ENCODE measurements around the gene TNNT1. TPM values are rescaled to one million over a fixed set of nuclear protein-coding genes. Genes with fewer than 3 reads are reported as not detected.
A peak's percentile ranks its signal among the peaks of the same experiment; 100 is the strongest.

TNNT1 gene
- total RNA-seq, 1 donor from 2014 or later: 2.8 TPM

GRCh38 chr19:55086730-55087541 lies 62.1 kb downstream of the TNNT1 start:
- Mint-ChIP-seq H3K27me3 (ENCODE audit: unreplicated experiment) (peaks cover 44% of the 10 kb centered on the region), H3K36me3 (ENCODE audit: low read depth, unreplicated experiment) (peaks cover 31% of the 10 kb centered on the region), H3K9me3 (ENCODE audit: unreplicated experiment) (no peaks in the 10 kb centered on the region), H3K4me3 (ENCODE audit: unreplicated experiment) (peak overlapping the region; percentile 93), H3K4me1 (ENCODE audit: unreplicated experiment) (peaks cover 24% of the 10 kb centered on the region), H3K27ac (ENCODE audit: unreplicated experiment) (peak overlapping the region; percentile 44)
- TF ChIP-seq CTCF (IDR thresholded peaks at IDR 0.05; ENCODE audit: unreplicated experiment): no peak
- DNase-seq (ENCODE audit: low spot score): peak; percentile 96

GRCh38 chr19:55085923-55086715 lies 62.9 kb downstream of the TNNT1 start:
- no peak for TF ChIP-seq CTCF (IDR thresholded peaks at IDR 0.05; ENCODE audit: unreplicated experiment)
- Mint-ChIP-seq H3K36me3 (ENCODE audit: low read depth, unreplicated experiment) (peaks cover 31% of the 10 kb centered on the region), H3K27ac (ENCODE audit: unreplicated experiment) (no peak overlapping the region), H3K4me1 (ENCODE audit: unreplicated experiment) (peaks cover 24% of the 10 kb centered on the region), H3K4me3 (ENCODE audit: unreplicated experiment) (peak overlapping the region; percentile 86), H3K27me3 (ENCODE audit: unreplicated experiment) (peaks cover 46% of the 10 kb centered on the region), H3K9me3 (ENCODE audit: unreplicated experiment) (no peaks in the 10 kb centered on the region)
- DNase-seq (ENCODE audit: low spot score): no peak

GRCh38 chr19:55084416-55084815 lies 64.6 kb downstream of the TNNT1 start:
- peak overlapping the region; percentile 56 for H3K4me3 Mint-ChIP-seq (ENCODE audit: unreplicated experiment)

GRCh38 chr19:55083004-55083850 lies 65.8 kb downstream of the TNNT1 start:
- Mint-ChIP-seq H3K9me3 (ENCODE audit: unreplicated experiment) (no peaks in the 10 kb centered on the region), H3K4me1 (ENCODE audit: unreplicated experiment) (peaks cover 21% of the 10 kb centered on the region), H3K4me3 (ENCODE audit: unreplicated experiment) (peak overlapping the region; percentile 51), H3K27ac (ENCODE audit: unreplicated experiment) (no peak overlapping the region), H3K27me3 (ENCODE audit: unreplicated experiment) (peaks cover 47% of the 10 kb centered on the region), H3K36me3 (ENCODE audit: low read depth, unreplicated experiment) (peaks cover 15% of the 10 kb centered on the region)
- DNase-seq (ENCODE audit: low spot score): no peak
- no peak for TF ChIP-seq CTCF (IDR thresholded peaks at IDR 0.05; ENCODE audit: unreplicated experiment)

More at GRCh38 chr19:55084416-55084815, 64.6 kb downstream of the TNNT1 start:
- Mint-ChIP-seq H3K9me3 (ENCODE audit: unreplicated experiment) (no peaks in the 10 kb centered on the region), H3K36me3 (ENCODE audit: low read depth, unreplicated experiment) (peaks cover 19% of the 10 kb centered on the region), H3K27ac (ENCODE audit: unreplicated experiment) (peak overlapping the region; percentile 13), H3K27me3 (ENCODE audit: unreplicated experiment) (peaks cover 46% of the 10 kb centered on the region), H3K4me1 (ENCODE audit: unreplicated experiment) (peaks cover 27% of the 10 kb centered on the region)
- DNase-seq (ENCODE audit: low spot score): no peak
- no peak for TF ChIP-seq CTCF (IDR thresholded peaks at IDR 0.05; ENCODE audit: unreplicated experiment)

Small RNAs within 50 kb of the gene (microRNA-seq; reads per million reads assigned to microRNA genes)
- gene MIR7975 (ENCODE audit: unreplicated experiment): not detected

Other genes starting within 250 kb of the TNNT1 start
- gene NCR1, start 243.1 kb downstream of the TNNT1 start, total RNA-seq (ENCODE audit: unreplicated experiment): not detected
- gene NLRP7, start 201.7 kb downstream of the TNNT1 start, total RNA-seq (ENCODE audit: unreplicated experiment): 0.69 TPM
- 0.31 TPM for gene NLRP2, start 182.8 kb downstream of the TNNT1 start, total RNA-seq (ENCODE audit: unreplicated experiment)
- gene GP6, start 110.9 kb downstream of the TNNT1 start, total RNA-seq (ENCODE audit: unreplicated experiment): 1.2 TPM
- gene RDH13, start 86.1 kb downstream of the TNNT1 start, total RNA-seq (ENCODE audit: unreplicated experiment): 13.5 TPM
- 24.6 TPM for gene EPS8L1, start 73.3 kb downstream of the TNNT1 start, total RNA-seq (ENCODE audit: unreplicated experiment)
- 136 TPM for gene PPP1R12C, start 31.6 kb downstream of the TNNT1 start, total RNA-seq (ENCODE audit: unreplicated experiment)
- not detected for gene TNNI3, start 8.5 kb upstream of the TNNT1 start, total RNA-seq (ENCODE audit: unreplicated experiment)
- 2.2 TPM for gene DNAAF3, start 17.4 kb upstream of the TNNT1 start, total RNA-seq (ENCODE audit: unreplicated experiment)
- gene SYT5, start 31.1 kb upstream of the TNNT1 start, total RNA-seq (ENCODE audit: unreplicated experiment): 1.6 TPM
- gene PTPRH, start 60.3 kb upstream of the TNNT1 start, total RNA-seq (ENCODE audit: unreplicated experiment): not detected
- 4.1 TPM for gene TMEM86B, start 79.6 kb upstream of the TNNT1 start, total RNA-seq (ENCODE audit: unreplicated experiment)
- gene PPP6R1, start 109.8 kb upstream of the TNNT1 start, total RNA-seq (ENCODE audit: unreplicated experiment): 65.6 TPM
- 24.6 TPM for gene HSPBP1, start 130.9 kb upstream of the TNNT1 start, total RNA-seq (ENCODE audit: unreplicated experiment)
- 14.1 TPM for gene BRSK1, start 134.8 kb upstream of the TNNT1 start, total RNA-seq (ENCODE audit: unreplicated experiment)
- gene TMEM150B, start 176.1 kb upstream of the TNNT1 start, total RNA-seq (ENCODE audit: unreplicated experiment): not detected
- gene KMT5C, start 190.7 kb upstream of the TNNT1 start, total RNA-seq (ENCODE audit: unreplicated experiment): 18.4 TPM
- not detected for gene COX6B2, start 205.5 kb upstream of the TNNT1 start, total RNA-seq (ENCODE audit: unreplicated experiment)
- not detected for gene GARIN5B, start 214.1 kb upstream of the TNNT1 start, total RNA-seq (ENCODE audit: unreplicated experiment)
- gene IL11, start 221.3 kb upstream of the TNNT1 start, total RNA-seq (ENCODE audit: unreplicated experiment): 0.21 TPM
- not detected for gene TMEM190, start 227.6 kb upstream of the TNNT1 start, total RNA-seq (ENCODE audit: unreplicated experiment)
- gene TMEM238, start 235.1 kb upstream of the TNNT1 start, total RNA-seq (ENCODE audit: unreplicated experiment): 0.64 TPM
- 3,792 TPM for gene RPL28, start 236.7 kb upstream of the TNNT1 start, total RNA-seq (ENCODE audit: unreplicated experiment)

Data from endothelial cell (in vitro differentiated cells).